Left colon (tissue), 2 donors: ENCODE measurements around the gene RSKR. TPM values are rescaled to one million over a fixed set of nuclear protein-coding genes. Genes with fewer than 3 reads are reported as not detected.
"Not testable (repeated sequence)": the region's sequence is repeated elsewhere in the genome, so short reads cannot be mapped to it uniquely, and the experiment has no call there.

Experiments
- ATAC-seq: fragments of 200-7000 bp; cut with Tn5 transposase; one replicate; pipeline ENCODE4 v1.9.1; 2020; ENCODE audit warnings: mild to moderate bottlenecking, moderate library complexity
- DNase-seq, 2 donors: peaks; one replicate each; pipeline ENCODE4 v3.0.0-alpha.2; 2020
- intact Hi-C, 2 donors: fragments of 100-400 bp; cut with DNase I in 1 of 2; cut with micrococcal nuclease in 1 of 2; formaldehyde crosslinking; loops; one replicate each; pipeline versions ENCODE4 v1.11.2 to v1.14.0; 2022; cut with DNase I, micrococcal nuclease
- long read RNA-seq: library from polyadenylated mRNA; unstranded; transcript quantifications from one replicate; pipeline ENCODE4 v2.0.0, GENCODE V29; 2021
- total RNA-seq, 2 donors: library from RNA; stranded (reverse); fragmentation: NEBNext Ultra II Directional; extraction: Animal tissue kit (Norgen Biotek cat#: 25700); gene quantifications; one replicate each; pipeline ENCODE4 v1.2.1, GENCODE V29; 2021
- donor health status: DM: no; HTN: no; CAD: no.
- donor health status: DM: yes; HTN: yes; CAD: no.

RSKR gene, protein sequence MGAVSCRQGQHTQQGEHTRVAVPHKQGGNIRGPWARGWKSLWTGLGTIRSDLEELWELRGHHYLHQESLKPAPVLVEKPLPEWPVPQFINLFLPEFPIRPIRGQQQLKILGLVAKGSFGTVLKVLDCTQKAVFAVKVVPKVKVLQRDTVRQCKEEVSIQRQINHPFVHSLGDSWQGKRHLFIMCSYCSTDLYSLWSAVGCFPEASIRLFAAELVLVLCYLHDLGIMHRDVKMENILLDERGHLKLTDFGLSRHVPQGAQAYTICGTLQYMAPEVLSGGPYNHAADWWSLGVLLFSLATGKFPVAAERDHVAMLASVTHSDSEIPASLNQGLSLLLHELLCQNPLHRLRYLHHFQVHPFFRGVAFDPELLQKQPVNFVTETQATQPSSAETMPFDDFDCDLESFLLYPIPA
- total RNA-seq, result 10 to 100 TPM; 10.2 to 13.5 TPM
- long read RNA-seq, result 0 reads

- ATAC-seq, result no peak
- intact Hi-C loops, result loop anchor here (5.0 kb wide), 2 partner anchors 117 to 122 kb away; no protein-coding TSS in a partner anchor
- no peak for DNase-seq
Observed at GRCh38 chr17:28613931-28614381, at the start of gene RSKR. RSKR (minus strand) TSS chr17:28614185; CDS start chr17:28614161, 24 bp downstream.

DNA sequence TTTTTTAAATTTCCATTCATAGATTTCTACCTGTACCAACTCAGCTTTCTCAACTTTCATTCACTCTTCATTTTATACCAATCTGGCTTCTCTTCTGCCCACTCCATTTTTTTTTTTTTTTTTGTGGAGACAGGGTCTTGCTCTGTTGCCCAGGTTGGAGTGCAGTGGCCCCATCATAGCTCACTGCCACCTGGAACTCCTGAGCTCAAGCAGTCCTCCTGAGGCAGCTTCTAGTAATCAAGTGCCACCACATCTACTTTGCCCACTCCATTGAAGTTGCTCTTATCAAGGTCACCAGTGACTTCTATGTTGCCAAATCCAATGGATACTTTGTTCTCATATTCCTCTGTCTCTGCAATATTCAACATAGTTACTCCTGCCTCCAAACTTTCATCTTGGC lies 49.7 kb upstream of the RSKR start:
- intact Hi-C loops, result no loop called here
- DNase-seq (no peak), ATAC-seq (no peak)

- intact Hi-C loops, result no loop called here
- ATAC-seq, result no peak
- no peak for DNase-seq
Observed at GRCh38 chr17:28662527-28662829, 48.5 kb upstream of the RSKR start.

DNA sequence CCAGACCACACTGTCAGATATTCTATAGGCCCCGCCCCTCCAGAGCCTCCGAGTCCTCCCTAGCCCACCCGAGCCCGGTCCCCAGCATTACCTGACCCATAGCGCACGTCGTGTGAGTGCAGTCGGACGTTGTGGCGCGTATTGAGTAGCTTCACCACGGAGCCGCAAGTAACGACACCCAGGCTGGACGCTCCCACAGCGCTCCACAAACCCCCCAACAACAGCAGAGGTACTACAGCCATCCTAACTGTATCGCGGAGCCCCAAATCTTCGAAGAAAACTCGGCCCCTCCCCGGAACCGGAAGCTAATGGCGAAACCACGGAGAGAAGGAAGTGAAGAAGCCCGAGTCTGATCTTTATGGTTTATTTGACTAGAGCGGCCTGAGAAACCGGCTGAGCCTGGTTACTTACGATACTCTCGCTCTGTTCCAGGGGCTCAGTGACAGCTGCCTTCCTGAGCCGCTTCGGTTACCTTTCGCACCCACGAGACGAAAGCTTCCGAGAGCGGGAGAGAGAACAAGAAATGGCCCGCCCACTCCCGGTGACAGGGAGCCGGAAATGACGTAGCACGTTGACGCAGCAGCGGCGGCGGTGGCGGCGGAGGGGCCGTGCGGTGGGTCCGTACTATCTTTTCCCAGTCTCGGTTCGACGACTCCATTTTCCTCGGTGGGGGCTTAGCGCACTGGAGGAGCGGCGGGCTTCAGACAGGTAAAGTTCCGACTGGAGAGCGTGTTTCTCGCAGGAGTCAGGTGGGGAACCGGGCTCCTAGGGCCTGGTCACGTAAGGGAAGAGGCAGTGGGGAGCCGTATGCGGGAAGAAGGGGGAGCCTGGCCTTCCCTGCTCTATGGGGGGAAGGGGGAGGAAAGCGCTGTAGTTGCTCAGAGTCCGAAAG lies 47.9 kb upstream of the RSKR start, which contains the start of the genes SDF2 and SUPT6H:
Gene SDF2 (minus strand): TSS at position 272 of the 892 bp plus-strand sequence. CDS start 30 bp downstream, at position 242.
Gene SUPT6H (plus strand): TSS at position 571 of the 892 bp plus-strand sequence. CDS start 11,197 bp downstream, outside the sequence.
- intact Hi-C loops, result no loop called here
- ATAC-seq, result peak; percentile 96
- DNase-seq, result peak; percentile 85 to 94

- ATAC-seq, DNase-seq, intact Hi-C loops: not testable (repeated sequence)
Observed at GRCh38 chr17:28659497-28659881, 45.5 kb upstream of the RSKR start.

GRCh38 chr17:28658766-28659496 lies 44.9 kb upstream of the RSKR start:
- ATAC-seq, intact Hi-C loops: not testable (repeated sequence)

DNA sequence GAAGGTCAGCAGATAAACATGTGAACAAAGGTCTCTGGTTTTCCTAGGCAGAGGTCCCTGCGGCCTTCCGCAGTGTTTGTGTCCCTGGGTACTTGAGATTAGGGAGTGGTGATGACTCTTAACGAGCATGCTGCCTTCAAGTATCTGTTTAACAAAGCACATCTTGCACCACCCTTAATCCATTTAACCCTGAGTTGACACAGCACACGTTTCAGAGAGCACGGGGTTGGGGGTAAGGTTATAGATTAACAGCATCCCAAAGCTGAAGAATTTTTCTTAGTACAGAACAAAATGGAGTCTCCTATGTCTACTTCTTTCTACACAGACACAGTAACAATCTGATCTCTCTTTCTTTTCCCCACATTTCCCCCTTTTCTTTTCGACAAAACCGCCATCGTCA lies 44.4 kb upstream of the RSKR start:
- ATAC-seq, intact Hi-C loops, DNase-seq: not testable (repeated sequence)

More at GRCh38 chr17:28658766-28659496, 44.9 kb upstream of the RSKR start:
- not testable (repeated sequence) for DNase-seq

DNA sequence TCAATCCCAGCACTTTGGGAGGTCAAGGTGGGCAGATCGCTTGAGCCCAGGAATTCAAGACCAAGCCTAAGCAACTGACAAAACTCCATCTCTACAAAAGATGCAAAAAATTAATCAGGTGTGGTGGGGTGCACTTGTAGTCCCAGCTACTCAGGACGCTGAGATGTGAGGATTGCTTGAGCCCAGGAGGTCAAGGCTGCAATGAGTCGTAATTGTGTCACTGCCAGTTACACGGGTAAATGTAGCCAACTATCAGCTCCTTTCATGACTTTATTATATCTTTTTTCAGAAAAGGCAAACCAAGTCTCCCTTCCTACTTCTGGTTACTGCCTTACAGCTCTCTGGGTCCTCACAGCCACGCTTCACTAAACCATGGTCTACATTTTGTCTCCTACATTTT lies 43.8 kb upstream of the RSKR start:
- DNase-seq (no peak), ATAC-seq (no peak)
- intact Hi-C loops, result no loop called here

DNA sequence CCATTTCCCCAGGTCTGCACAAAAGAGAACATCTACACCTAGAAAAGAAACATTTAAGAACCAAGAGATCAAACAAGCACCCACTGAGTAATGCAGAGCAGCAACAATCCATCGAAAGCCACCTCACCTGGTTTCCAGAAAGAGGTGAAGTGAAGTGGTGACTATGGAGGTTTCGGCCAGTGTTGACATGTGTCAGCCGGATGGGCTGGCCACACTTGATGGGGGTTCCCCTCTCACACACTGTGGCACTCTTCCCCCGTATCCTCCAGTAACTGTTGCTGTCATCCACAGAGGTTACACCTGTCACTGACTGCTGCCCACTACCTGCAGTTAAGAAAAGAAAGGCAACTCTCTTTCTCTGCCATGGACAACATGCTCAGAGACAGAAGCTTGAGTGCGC lies 41.2 kb upstream of the RSKR start:
- intact Hi-C loops, result no loop called here
- ATAC-seq (no peak), DNase-seq (no peak)

DNA sequence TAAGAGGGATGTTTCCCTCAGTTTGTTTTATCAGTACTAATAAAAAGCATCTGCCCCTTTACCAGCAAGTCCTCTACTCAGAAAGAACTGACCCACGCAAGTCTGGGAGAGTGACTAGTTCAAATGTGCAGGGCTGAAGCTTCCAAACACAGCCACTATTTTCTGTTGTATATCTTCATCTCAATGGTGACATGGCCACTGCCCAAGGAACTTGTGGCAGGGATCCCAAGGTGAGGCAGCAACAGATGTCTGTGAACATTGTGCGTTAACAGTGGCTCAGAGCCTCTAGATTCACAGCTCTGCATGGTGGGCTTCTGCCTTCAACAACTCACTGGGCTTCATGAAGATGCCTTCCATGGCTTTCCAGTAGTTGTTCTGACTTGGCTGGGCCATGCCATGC lies 34.7 kb upstream of the RSKR start:
- DNase-seq, result no peak
- intact Hi-C loops, result no loop called here
- ATAC-seq, result no peak

- ATAC-seq (peak; percentile 60), DNase-seq (peak in 1 of 2 donors; percentile 30)
- intact Hi-C loops, result no loop called here
Observed at GRCh38 chr17:28646039-28646754, 32.2 kb upstream of the RSKR start.

- ATAC-seq, result peak; percentile 1
- DNase-seq, result peak in 1 of 2 donors; percentile 29
- intact Hi-C loops, result no loop called here
Observed at GRCh38 chr17:28645576-28645939, 31.6 kb upstream of the RSKR start.

- peak; percentile 86 for ATAC-seq
- intact Hi-C loops, result no loop called here
- peak; percentile 96 to 97 for DNase-seq
Observed at GRCh38 chr17:28644787-28645575, 31.0 kb upstream of the RSKR start, which contains the start of gene BLTP2. BLTP2 (minus strand) TSS chr17:28645158; CDS start chr17:28645056, 102 bp downstream.

- intact Hi-C loops, result no loop called here
- DNase-seq, result peak; percentile 53 to 56
- no peak for ATAC-seq
Observed at GRCh38 chr17:28643983-28644786, 30.2 kb upstream of the RSKR start.

- intact Hi-C loops, result no loop called here
- DNase-seq (no peak), ATAC-seq (no peak)
Observed at GRCh38 chr17:28641579-28641978, 27.6 kb upstream of the RSKR start.

GRCh38 chr17:28635506-28635905 lies 21.5 kb upstream of the RSKR start:
- DNase-seq, result no peak
- ATAC-seq, result peak; percentile 61
- intact Hi-C loops, result no loop called here
